BLaER1 treated with 17β-estradiol and CSF1 and Interleukin-3, amounts not matched to agents 10 nM and 100 nM (cell line): Measurements from ENCODE around the gene RASIP1.
"Not testable (repeated sequence)": the region's sequence is repeated elsewhere in the genome, so short reads cannot be mapped to it uniquely, and the experiment has no call there.

Experiments used
- H3K27ac ChIP-seq, 11 experiments: shearing (Covaris generic); formaldehyde crosslinking; 2 replicates each; pipeline ENCODE4 v1.8.1; 2022
- H3K27me3 ChIP-seq, 11 experiments: shearing (Covaris generic); formaldehyde crosslinking; 2 replicates each; pipeline ENCODE4 v1.8.1; 2022
- H3K36me3 ChIP-seq, 11 experiments: shearing (Covaris generic); formaldehyde crosslinking; 2 replicates each; pipeline ENCODE4 v1.8.1; 2022
- H3K4me1 ChIP-seq, 10 experiments: shearing (Covaris generic); formaldehyde crosslinking; 2 replicates each; pipeline ENCODE4 v1.8.1; 2022
- H3K4me2 ChIP-seq, 11 experiments: shearing (Covaris generic); formaldehyde crosslinking; 2 replicates each; pipeline ENCODE4 v1.8.1; 2022
- H3K4me3 ChIP-seq, 10 experiments: shearing (Covaris generic); formaldehyde crosslinking; 2 replicates each; pipeline ENCODE4 v1.8.1; 2022
- H3K9ac ChIP-seq, 11 experiments: shearing (Covaris generic); formaldehyde crosslinking; 2 replicates each; pipeline ENCODE4 v1.8.1; 2022
- H3K9me3 ChIP-seq, 11 experiments: shearing (Covaris generic); formaldehyde crosslinking; replicated peaks in 1 of 11; 2 replicates each; pipeline ENCODE4 v1.8.1; 2022
- H4K20me1 ChIP-seq, 11 experiments: shearing (Covaris generic); formaldehyde crosslinking; 2 replicates each; pipeline ENCODE4 v1.8.1; 2022
- Cebpa-rat ChIP-seq, 11 experiments: shearing (Covaris generic); IDR thresholded peaks; 2 replicates each; pipeline ENCODE4 v1.8.1; 2022

Gene RASIP1

GRCh38 chr19:48687776-48688175 lies 52.6 kb downstream of the RASIP1 start:
- Histone ChIP-seq H3K36me3 (no peaks in the 10 kb centered on the region), H3K27ac (no peak overlapping the region), H3K9me3 (peaks cover 0 to 3% (median 0%) of the 10 kb centered on the region in 11 experiments; a peak in 1 of 22 replicates), H3K4me2 (peak overlapping the region in 8 of 11 experiments; percentile 29 to 66 (median 42); a peak in 7 of 22 replicates), H4K20me1 (no peaks in the 10 kb centered on the region), H3K4me3 (no peak overlapping the region), H3K9ac (no peak overlapping the region), H3K27me3 (no peaks in the 10 kb centered on the region), H3K4me1 (peaks cover 9 to 73% (median 54%) of the 10 kb centered on the region in 10 experiments; a peak in 19 of 20 replicates)
- no peak for TF ChIP-seq Cebpa-rat (IDR thresholded peaks at IDR 0.05)

- not testable (repeated sequence) for H3K36me3 ChIP-seq, H3K9me3 ChIP-seq, H3K4me3 ChIP-seq, H3K9ac ChIP-seq, H4K20me1 ChIP-seq, H3K27me3 ChIP-seq
- H3K4me2 ChIP-seq, result peak overlapping the region in 9 of 11 experiments; percentile 20 to 66 (median 38); a peak in 10 of 22 replicates
- H3K4me1 ChIP-seq, result peaks cover 16 to 85% (median 66%) of the 10 kb centered on the region in 10 experiments
- H3K27ac ChIP-seq, result peak overlapping the region in 2 of 11 experiments; percentile 2 to 9; a peak in 1 of 22 replicates
Observed at GRCh38 chr19:48686637-48687036, 53.8 kb downstream of the RASIP1 start.

- no peak for TF ChIP-seq Cebpa-rat (IDR thresholded peaks at IDR 0.05)
Observed at GRCh38 chr19:48686088-48686487, 54.3 kb downstream of the RASIP1 start.

GRCh38 chr19:48685583-48685982 lies 54.8 kb downstream of the RASIP1 start:
- H3K27ac ChIP-seq, result 0 out of 22 replicates have a peak overlapping the region, but pooled peaks of 1 of the 11 experiments have one; percentile 18
- peaks cover 27 to 92% (median 76%) of the 10 kb centered on the region in 10 experiments for H3K4me1 ChIP-seq
- H3K9me3 ChIP-seq, result peaks cover 0 to 3% (median 0%) of the 10 kb centered on the region in 11 experiments; a peak in 1 of 22 replicates
- H4K20me1 ChIP-seq, result no peaks in the 10 kb centered on the region; a peak in 1 of 22 replicates
- no peaks in the 10 kb centered on the region for H3K36me3 ChIP-seq
- no peak overlapping the region for H3K9ac ChIP-seq
- no peak overlapping the region for H3K4me3 ChIP-seq
- H3K4me2 ChIP-seq, result peak overlapping the region in 9 of 11 experiments; percentile 18 to 66 (median 38); a peak in 16 of 22 replicates
- TF ChIP-seq Cebpa-rat (IDR thresholded peaks at IDR 0.05), result no peak
- H3K27me3 ChIP-seq, result no peaks in the 10 kb centered on the region

More at GRCh38 chr19:48686088-48686487, 54.3 kb downstream of the RASIP1 start:
- Histone ChIP-seq H3K27ac (no peak overlapping the region), H4K20me1 (no peaks in the 10 kb centered on the region), H3K4me1 (peaks cover 21 to 90% (median 71%) of the 10 kb centered on the region in 10 experiments), H3K36me3 (no peaks in the 10 kb centered on the region), H3K4me2 (peak overlapping the region in 9 of 11 experiments; percentile 18 to 66 (median 38); a peak in 15 of 22 replicates), H3K9ac (no peak overlapping the region), H3K4me3 (no peak overlapping the region), H3K9me3 (peaks cover 0 to 3% (median 0%) of the 10 kb centered on the region in 11 experiments; a peak in 1 of 22 replicates), H3K27me3 (no peaks in the 10 kb centered on the region)

GRCh38 chr19:48683349-48683748 lies 57.1 kb downstream of the RASIP1 start:
- TF ChIP-seq Cebpa-rat (IDR thresholded peaks at IDR 0.05), result no peak
- no peaks in the 10 kb centered on the region; a peak in 1 of 22 replicates for H4K20me1 ChIP-seq
- H3K4me3 ChIP-seq, result peak overlapping the region in 2 of 10 experiments; percentile 33 to 41; a peak in 2 of 20 replicates
- peak overlapping the region; percentile 51 to 98 (median 80) for H3K4me2 ChIP-seq
- no peaks in the 10 kb centered on the region for H3K27me3 ChIP-seq
- H3K9ac ChIP-seq, result peak overlapping the region in 4 of 11 experiments; percentile 10 to 38 (median 18); a peak in 3 of 22 replicates
- H3K27ac ChIP-seq, result no peak overlapping the region; a peak in 1 of 22 replicates
- no peaks in the 10 kb centered on the region for H3K36me3 ChIP-seq
- peaks cover 0 to 3% (median 0%) of the 10 kb centered on the region in 11 experiments; a peak in 1 of 22 replicates for H3K9me3 ChIP-seq
- peaks cover 30 to 91% (median 72%) of the 10 kb centered on the region in 10 experiments for H3K4me1 ChIP-seq

GRCh38 chr19:48681127-48681470 lies 59.3 kb downstream of the RASIP1 start:
- Histone ChIP-seq H3K9me3 (no peaks in the 10 kb centered on the region), H3K27ac (peak overlapping the region; percentile 52 to 79 (median 65); a peak in 20 of 22 replicates), H3K4me1 (peaks cover 30 to 82% (median 61%) of the 10 kb centered on the region in 10 experiments), H4K20me1 (no peaks in the 10 kb centered on the region; a peak in 1 of 22 replicates), H3K4me3 (0 out of 20 replicates have a peak overlapping the region, but pooled peaks of 1 of the 10 experiments have one; percentile 19), H3K4me2 (peak overlapping the region; percentile 80 to 98 (median 92)), H3K27me3 (no peaks in the 10 kb centered on the region), H3K9ac (peak overlapping the region; percentile 20 to 65 (median 52); a peak in 18 of 22 replicates), H3K36me3 (no peaks in the 10 kb centered on the region)
- TF ChIP-seq Cebpa-rat (IDR thresholded peaks at IDR 0.05), result no peak

- Histone ChIP-seq H4K20me1 (no peaks in the 10 kb centered on the region; a peak in 1 of 22 replicates), H3K4me1 (peaks cover 32 to 79% (median 60%) of the 10 kb centered on the region in 10 experiments), H3K27ac (peak overlapping the region; percentile 52 to 79 (median 65); a peak in 20 of 22 replicates), H3K36me3 (no peaks in the 10 kb centered on the region), H3K9me3 (no peaks in the 10 kb centered on the region), H3K4me3 (peak overlapping the region in 2 of 10 experiments; percentile 15 to 19; a peak in 2 of 20 replicates), H3K9ac (peak overlapping the region; percentile 20 to 65 (median 52); a peak in 16 of 22 replicates), H3K4me2 (peak overlapping the region; percentile 80 to 98 (median 92)), H3K27me3 (no peaks in the 10 kb centered on the region)
- no peak for TF ChIP-seq Cebpa-rat (IDR thresholded peaks at IDR 0.05)
Observed at GRCh38 chr19:48680436-48681126, 59.8 kb downstream of the RASIP1 start.

GRCh38 chr19:48680006-48680405 lies 60.4 kb downstream of the RASIP1 start:
- Histone ChIP-seq H3K4me1 (peaks cover 38 to 79% (median 61%) of the 10 kb centered on the region in 10 experiments), H3K27ac (peak overlapping the region in 1 of 11 experiments; percentile 79; a peak in 1 of 22 replicates)

GRCh38 chr19:48678201-48678600 lies 62.2 kb downstream of the RASIP1 start:
- no peak overlapping the region for H3K4me3 ChIP-seq
- no peaks in the 10 kb centered on the region for H3K9me3 ChIP-seq
- no peak overlapping the region for H3K27ac ChIP-seq
- no peak for TF ChIP-seq Cebpa-rat (IDR thresholded peaks at IDR 0.05)
- H3K4me2 ChIP-seq, result peak overlapping the region in 8 of 11 experiments; percentile 3 to 51 (median 30); a peak in 9 of 22 replicates
- H3K27me3 ChIP-seq, result no peaks in the 10 kb centered on the region
- no peak overlapping the region for H3K9ac ChIP-seq
- peaks cover 36 to 74% (median 59%) of the 10 kb centered on the region in 10 experiments for H3K4me1 ChIP-seq
- H3K36me3 ChIP-seq, result no peaks in the 10 kb centered on the region
- no peaks in the 10 kb centered on the region; a peak in 1 of 22 replicates for H4K20me1 ChIP-seq

More at GRCh38 chr19:48680006-48680405, 60.4 kb downstream of the RASIP1 start:
- not testable (repeated sequence) for H3K9me3 ChIP-seq, H4K20me1 ChIP-seq, H3K9ac ChIP-seq, H3K4me3 ChIP-seq, H3K36me3 ChIP-seq, H3K27me3 ChIP-seq
- H3K4me2 ChIP-seq, result peak overlapping the region; percentile 80 to 98 (median 92); a peak in 20 of 22 replicates
